WI38 (cell line): ENCODE results near the gene ADTRP.

Experiments
- H3K4me3 ChIP-seq: 2 replicates; pipeline ENCODE4 v1.5.1; 2011; ENCODE audit warnings: low read depth, mild to moderate bottlenecking, control low read depth, low read length
- TF ChIP-seq, protein P1 (sequence below): IDR thresholded peaks from 2 replicates; pipeline ENCODE4 v1.5.1; 2012; ENCODE audit warnings: low read depth, mild to moderate bottlenecking, control low read depth, low read length

The ADTRP gene

DNA sequence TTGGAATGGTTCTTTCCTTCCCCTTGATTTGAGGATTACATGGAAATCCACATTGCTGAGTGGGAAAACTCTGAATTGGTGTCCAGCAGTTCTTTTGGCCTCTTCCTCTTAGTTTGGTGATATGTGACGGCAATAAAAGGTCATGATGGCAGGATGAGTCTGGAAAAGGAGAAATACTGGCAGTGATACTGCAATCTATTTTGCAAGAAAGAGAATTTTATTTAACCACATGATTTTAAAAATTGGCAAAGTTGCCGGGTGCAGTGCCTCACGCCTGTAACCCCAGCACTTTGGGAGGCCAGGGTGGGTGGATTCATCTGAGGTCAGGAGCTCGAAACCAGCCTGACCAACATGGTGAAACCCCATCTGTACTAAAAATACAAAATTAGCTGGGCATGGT, 73.1 kb downstream of the ADTRP start:
- TF ChIP-seq, protein P1, sequence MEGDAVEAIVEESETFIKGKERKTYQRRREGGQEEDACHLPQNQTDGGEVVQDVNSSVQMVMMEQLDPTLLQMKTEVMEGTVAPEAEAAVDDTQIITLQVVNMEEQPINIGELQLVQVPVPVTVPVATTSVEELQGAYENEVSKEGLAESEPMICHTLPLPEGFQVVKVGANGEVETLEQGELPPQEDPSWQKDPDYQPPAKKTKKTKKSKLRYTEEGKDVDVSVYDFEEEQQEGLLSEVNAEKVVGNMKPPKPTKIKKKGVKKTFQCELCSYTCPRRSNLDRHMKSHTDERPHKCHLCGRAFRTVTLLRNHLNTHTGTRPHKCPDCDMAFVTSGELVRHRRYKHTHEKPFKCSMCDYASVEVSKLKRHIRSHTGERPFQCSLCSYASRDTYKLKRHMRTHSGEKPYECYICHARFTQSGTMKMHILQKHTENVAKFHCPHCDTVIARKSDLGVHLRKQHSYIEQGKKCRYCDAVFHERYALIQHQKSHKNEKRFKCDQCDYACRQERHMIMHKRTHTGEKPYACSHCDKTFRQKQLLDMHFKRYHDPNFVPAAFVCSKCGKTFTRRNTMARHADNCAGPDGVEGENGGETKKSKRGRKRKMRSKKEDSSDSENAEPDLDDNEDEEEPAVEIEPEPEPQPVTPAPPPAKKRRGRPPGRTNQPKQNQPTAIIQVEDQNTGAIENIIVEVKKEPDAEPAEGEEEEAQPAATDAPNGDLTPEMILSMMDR = no peak
- H3K4me3 ChIP-seq = no peak overlapping the region

DNA sequence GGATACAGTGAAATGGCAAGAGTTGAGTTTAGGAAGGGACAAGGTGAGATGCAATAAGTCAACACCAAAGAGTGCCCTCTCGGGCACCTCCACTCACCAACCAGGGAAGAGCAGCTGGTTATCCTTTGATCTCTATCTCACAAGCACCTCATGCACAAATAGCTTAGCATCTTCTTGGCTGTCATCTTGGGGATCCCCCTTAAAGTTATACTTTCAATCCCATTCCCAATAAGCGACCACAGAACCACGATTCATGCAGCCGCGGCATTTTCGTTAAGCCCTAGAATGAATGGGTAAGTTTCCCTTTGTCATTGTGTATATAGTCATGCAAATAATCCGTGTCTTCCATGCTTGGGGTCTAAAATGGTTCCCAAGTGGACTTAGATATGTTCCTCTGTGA, 73.5 kb downstream of the ADTRP start:
- TF ChIP-seq, protein P1 = no peak

DNA sequence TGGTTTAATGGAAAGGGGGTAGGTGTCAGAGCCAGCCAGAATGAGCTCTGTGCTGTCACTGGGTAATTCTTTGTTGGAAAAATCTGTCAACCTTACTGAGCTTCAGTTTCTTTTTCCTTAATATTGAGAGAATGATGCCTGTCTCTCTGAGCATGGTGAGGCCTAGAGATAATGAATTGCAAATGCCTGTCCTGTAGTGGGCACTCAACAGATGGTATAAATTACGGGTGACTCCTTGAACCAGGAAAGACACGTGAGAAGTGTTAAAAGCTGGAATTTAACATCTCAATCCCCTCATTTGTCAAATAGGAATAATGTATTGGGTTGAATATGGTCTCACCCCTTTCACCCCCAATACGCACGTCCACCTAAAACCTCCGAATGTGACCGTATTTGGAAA, 74.9 kb downstream of the ADTRP start:
- TF ChIP-seq, protein P1 = no peak

More for the DNA sequence above, 73.5 kb downstream of the ADTRP start:
- no peak overlapping the region for H3K4me3 ChIP-seq

DNA sequence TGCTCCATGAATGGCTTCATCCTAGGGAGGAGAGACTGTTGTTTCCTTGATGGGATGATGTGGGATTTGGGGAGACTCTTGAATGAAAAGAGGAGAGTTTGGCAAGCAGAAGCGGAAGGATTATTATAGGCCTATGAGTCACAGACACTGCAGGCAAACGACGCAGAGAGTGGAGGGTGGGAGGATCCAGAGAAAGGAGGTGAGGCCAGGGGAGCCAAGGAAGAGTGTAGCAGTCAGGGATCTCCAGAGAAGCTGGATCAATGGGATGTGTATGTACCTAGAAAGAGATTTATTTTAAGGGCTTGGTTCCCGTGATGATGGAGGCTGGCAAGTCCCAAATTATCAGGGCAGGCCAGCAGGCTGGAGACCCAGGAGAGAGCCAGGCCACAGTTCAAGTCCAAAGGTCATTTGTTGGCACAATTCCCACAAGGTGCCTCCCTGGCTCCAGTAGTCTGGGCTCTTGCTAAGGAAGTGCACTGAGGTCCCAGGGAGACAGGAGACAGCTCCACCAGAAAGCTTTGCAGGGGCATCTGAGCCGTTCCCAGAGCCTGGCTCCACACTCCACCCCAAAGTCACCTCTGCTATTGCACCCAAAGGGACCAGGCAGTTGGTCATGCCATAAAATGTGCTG, 76.0 kb downstream of the ADTRP start:
- H3K4me3 ChIP-seq = no peak overlapping the region
- TF ChIP-seq, protein P1 = no peak

More for the DNA sequence above, 74.9 kb downstream of the ADTRP start:
- no peak overlapping the region for H3K4me3 ChIP-seq

DNA sequence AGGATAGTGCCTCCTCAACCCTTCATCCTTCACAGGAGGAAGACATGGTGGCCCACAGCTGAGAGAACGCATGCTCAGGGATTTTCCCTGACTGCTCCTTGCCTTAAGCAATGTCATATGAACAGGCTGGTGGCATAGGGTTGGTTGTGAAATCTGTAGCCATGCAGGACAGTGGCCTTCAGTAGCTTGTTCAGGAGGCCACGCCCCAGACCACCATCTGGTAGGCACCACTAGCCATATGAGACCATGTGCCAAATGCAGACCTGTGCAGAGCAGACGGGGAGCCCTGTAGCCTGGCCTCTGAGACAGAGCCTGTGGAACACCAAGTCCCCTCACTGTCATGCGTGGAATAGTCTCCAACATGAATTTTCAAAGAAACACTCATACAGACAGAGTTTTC, 76.5 kb downstream of the ADTRP start:
- TF ChIP-seq, protein P1 = no peak
- no peak overlapping the region for H3K4me3 ChIP-seq

DNA sequence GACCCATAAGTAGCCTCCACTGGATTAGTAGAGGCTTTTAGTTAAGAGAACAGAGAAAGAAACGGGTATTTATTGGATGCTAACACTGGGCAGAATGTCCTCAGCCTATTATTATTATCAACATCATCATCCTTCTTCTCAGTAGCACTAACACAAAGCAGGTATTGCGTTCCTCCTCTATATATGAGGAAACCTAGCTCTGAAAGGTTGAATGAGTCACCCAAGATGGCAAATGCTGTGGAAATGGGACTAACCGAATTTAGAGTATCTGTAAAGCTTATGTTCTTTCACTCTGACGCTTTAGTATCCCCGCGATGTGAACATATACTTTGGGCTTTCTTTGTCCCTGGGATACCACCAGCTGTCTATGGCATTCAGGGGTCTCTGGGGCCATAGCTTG, 77.0 kb downstream of the ADTRP start:
- H3K4me3 ChIP-seq = no peak overlapping the region
- TF ChIP-seq, protein P1 = no peak

DNA sequence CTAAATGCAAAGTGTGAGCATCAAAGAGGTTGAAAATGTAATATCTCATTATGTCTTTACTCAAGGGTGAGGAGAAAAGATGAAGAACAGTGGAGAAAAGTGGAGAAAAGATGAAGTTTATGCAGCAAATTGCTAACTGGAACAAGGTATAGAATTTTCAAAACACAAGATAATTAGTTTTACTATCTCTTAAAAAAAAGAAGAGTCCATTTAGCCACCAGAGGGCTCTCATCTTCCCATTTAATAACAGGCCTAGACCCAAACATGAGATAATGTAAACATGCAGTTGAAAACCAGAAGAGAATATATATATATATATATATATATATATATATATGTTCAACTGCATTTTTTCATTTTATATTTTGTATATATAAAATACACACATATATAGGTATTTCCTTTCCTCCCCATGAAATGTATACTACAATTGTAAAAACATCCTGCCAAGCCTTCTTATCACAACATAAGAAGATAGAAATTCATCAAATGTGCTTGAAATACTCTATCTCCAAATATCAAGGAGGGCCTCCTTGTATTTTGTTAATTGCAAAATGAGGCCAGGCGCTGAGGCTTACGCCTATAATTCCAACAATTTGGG, 78.4 kb downstream of the ADTRP start:
- H3K4me3 ChIP-seq = no peak overlapping the region
- TF ChIP-seq, protein P1 = no peak
